Suprapubic skin (tissue), 4 donors: ENCODE data around the gene FILIP1L.

ENCODE experiments used
- CTCF ChIP-seq, 2 donors: fragments of 200-600 bp in 1 of 2; fragments of 450-650 bp in 1 of 2; sonication (generic) in 1 of 2; IDR thresholded peaks; one replicate each; pipeline ENCODE4 v1.5.1; 2016 to 2019; ENCODE audit warnings: antibody characterized with exemption in 2 of 2, mild to moderate bottlenecking in 1 of 2, moderate library complexity in 1 of 2
- EP300 ChIP-seq: sonication (generic); formaldehyde crosslinking; IDR thresholded peaks from one replicate; pipeline ENCODE4 v1.6.1; 2017; ENCODE audit warnings: antibody characterized with exemption
- POLR2A ChIP-seq, 2 donors: fragments of 450-650 bp; IDR thresholded peaks; one replicate each; pipeline ENCODE4 v1.6.1; 2017; ENCODE audit warnings: antibody characterized with exemption in 2 of 2, mild to moderate bottlenecking in 2 of 2, moderate library complexity in 2 of 2
- POLR2AphosphoS5 ChIP-seq, 3 donors: sonication (generic); formaldehyde crosslinking; IDR thresholded peaks; one replicate each; pipeline ENCODE4 v1.6.1; 2017; ENCODE audit warnings: antibody characterized with exemption in 3 of 3

DNA sequence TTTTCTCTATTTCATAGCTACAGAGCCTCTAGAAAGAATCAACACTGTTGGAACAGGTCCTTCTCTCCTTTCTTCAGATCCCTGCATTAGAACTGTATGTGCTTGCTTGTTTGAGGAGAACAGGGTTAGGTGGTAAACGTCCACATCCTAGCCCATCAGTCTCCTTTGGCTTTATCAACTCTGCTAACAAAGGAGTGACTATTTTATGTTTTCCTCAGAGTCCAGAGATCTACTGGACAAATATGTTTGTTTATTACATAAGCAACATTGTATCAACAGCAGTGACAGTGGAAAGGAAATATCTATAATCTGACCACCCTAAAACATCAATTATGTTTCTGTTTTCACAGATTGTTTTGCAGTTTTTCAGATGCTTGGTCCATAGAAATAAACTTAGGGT, 257.0 kb downstream of the FILIP1L start:
- TF ChIP-seq CTCF (IDR thresholded peaks at IDR 0.05), result no peak
- TF ChIP-seq POLR2A (IDR thresholded peaks at IDR 0.05), result no peak
- TF ChIP-seq POLR2AphosphoS5 (IDR thresholded peaks at IDR 0.05), result no peak
- TF ChIP-seq EP300, result no peak
